Measurements from ENCODE around the gene KRT39. TPM values are rescaled to one million over a fixed set of nuclear protein-coding genes. Genes with fewer than 3 reads are reported as not detected.

KRT39 gene
- total and polyA plus RNA-seq, 2 donors (not counting 3 experiments of a cell fraction or from before 2014, with no cell fraction given), result not detected

DNA sequence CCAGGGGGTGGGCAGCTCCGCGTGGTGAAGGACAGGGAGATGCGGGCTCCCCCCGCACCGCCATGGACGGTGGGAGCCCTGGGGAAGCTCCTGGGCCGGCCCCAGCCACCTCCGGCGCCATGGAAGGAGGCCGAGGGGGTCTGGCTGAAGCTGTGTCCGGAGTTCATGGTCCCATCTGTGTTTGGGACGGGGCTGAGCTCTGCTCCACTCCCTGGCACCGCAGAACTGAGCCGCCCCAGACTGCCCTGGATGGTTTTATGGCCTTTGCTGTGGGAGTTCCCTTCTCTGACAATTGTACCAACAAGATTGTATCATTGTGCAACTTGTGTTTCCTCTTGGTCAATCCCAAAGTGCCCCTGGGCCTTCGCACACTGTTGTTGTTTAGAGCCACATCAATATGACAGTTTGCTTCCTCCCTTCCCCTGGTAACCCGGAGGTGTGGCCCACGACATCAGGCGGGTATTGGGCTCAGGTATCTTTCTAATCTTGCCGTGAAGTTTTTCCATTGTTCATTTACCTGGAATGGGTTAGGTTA lies 30.2 kb downstream of the KRT39 start:
- Histone ChIP-seq H3K9ac (replicated peaks; ENCODE audit: extremely low read depth, insufficient read depth, low read length) (no peak overlapping the region), H3K9me1 (replicated peaks; ENCODE audit: control insufficient read depth, extremely low read depth, insufficient read depth, low read length) (no peaks in the 10 kb centered on the region), H3K27me3 (ENCODE audit: control insufficient read depth in 2 of 2, insufficient read depth in 2 of 2, low read length in 2 of 2) (peaks cover 10% of the 10 kb centered on the region in 2 experiments), H2AFZ (ENCODE audit: low read depth, low read length) (no peak overlapping the region), H3K9me3 (replicated peaks; ENCODE audit: control insufficient read depth, insufficient read depth, low read length) (no peaks in the 10 kb centered on the region), H3K4me1 (ENCODE audit: control insufficient read depth, extremely low read depth, insufficient read depth, low read length) (no peaks in the 10 kb centered on the region), H3K4me3 (replicated peaks in 1 of 3; ENCODE audit: insufficient read depth in 1 of 3, low read depth in 1 of 3, low read length in 3 of 3) (no peak overlapping the region), H3K36me3 (ENCODE audit: control insufficient read depth in 2 of 2, extremely low read depth in 1 of 2, insufficient read depth in 2 of 2, low read length in 2 of 2) (no peaks in the 10 kb centered on the region), H4K20me1 (replicated peaks; ENCODE audit: control insufficient read depth, extremely low read depth, insufficient read depth, low read length) (no peaks in the 10 kb centered on the region), H3K4me2 (ENCODE audit: insufficient read depth, low read length) (no peak overlapping the region), H3K79me2 (ENCODE audit: control insufficient read depth, insufficient read depth, low read length) (no peaks in the 10 kb centered on the region), H3K27ac (ENCODE audit: insufficient read depth, low read depth, low read length) (no peak overlapping the region)
- intact Hi-C loops (cut with micrococcal nuclease), result no loop called here
- BruUV-seq (replicated peaks), result no TSS peak
- POLR2A ChIA-PET, result no interaction called here
- TF ChIP-seq, protein P1, sequence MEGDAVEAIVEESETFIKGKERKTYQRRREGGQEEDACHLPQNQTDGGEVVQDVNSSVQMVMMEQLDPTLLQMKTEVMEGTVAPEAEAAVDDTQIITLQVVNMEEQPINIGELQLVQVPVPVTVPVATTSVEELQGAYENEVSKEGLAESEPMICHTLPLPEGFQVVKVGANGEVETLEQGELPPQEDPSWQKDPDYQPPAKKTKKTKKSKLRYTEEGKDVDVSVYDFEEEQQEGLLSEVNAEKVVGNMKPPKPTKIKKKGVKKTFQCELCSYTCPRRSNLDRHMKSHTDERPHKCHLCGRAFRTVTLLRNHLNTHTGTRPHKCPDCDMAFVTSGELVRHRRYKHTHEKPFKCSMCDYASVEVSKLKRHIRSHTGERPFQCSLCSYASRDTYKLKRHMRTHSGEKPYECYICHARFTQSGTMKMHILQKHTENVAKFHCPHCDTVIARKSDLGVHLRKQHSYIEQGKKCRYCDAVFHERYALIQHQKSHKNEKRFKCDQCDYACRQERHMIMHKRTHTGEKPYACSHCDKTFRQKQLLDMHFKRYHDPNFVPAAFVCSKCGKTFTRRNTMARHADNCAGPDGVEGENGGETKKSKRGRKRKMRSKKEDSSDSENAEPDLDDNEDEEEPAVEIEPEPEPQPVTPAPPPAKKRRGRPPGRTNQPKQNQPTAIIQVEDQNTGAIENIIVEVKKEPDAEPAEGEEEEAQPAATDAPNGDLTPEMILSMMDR (IDR thresholded peaks at IDR 0.05; ENCODE audit: extremely low read depth in 1 of 2, insufficient read depth in 1 of 2, low read depth in 1 of 2, low read length in 2 of 2), result no peak
- TF ChIP-seq, protein P2, sequence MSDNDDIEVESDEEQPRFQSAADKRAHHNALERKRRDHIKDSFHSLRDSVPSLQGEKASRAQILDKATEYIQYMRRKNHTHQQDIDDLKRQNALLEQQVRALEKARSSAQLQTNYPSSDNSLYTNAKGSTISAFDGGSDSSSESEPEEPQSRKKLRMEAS (IDR thresholded peaks at IDR 0.05; ENCODE audit: insufficient read depth, insufficient read length), result no peak
- TF ChIP-seq EZH2 (IDR thresholded peaks at IDR 0.05; ENCODE audit: borderline replicate concordance, low read depth, low read length, severe bottlenecking), result no peak
- no peak for TF ChIP-seq POLR2AphosphoS5 (IDR thresholded peaks at IDR 0.05; ENCODE audit: insufficient read depth, low read depth, low read length)
- TF ChIP-seq POLR2A (IDR thresholded peaks at IDR 0.05; ENCODE audit: low read depth, low read length), result no peak
- DNase-seq (ENCODE audit: low read depth, low spot score) (no peak), FAIRE-seq (no peak)
- CTCF ChIA-PET, result no interaction called here
- dilution Hi-C loops (cut with MboI; ENCODE audit: extremely low pct_ligation_motif_present, low sequenced_read_pairs), result no loop called here

DNA sequence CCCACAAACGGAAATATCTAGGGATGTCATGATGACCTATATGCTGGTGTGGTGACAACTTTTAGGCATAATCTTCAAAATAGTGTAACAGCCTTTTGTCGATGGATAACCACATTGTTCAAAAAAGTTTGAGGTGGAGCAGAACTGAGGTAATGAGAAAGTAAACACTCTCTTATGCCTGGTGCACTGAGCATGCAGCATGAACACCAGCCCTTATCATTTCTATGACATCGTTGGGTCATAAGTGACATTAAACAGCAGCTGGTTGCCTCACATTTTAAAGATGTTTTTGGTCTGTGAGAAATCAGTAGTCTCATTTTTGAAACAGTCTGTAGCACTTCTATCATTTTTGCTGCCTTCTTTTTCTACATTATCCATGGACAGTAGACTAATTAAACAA lies 31.1 kb downstream of the KRT39 start:
- CTCF ChIA-PET, result no interaction called here
- H4K20me1 ChIP-seq (replicated peaks; ENCODE audit: control insufficient read depth, extremely low read depth, insufficient read depth, low read length), result no peaks in the 10 kb centered on the region

More for the DNA sequence above, 31.1 kb downstream of the KRT39 start:
- Histone ChIP-seq H3K4me1 (ENCODE audit: control insufficient read depth, extremely low read depth, insufficient read depth, low read length) (no peaks in the 10 kb centered on the region), H3K36me3 (ENCODE audit: control insufficient read depth in 2 of 2, extremely low read depth in 1 of 2, insufficient read depth in 2 of 2, low read length in 2 of 2) (no peaks in the 10 kb centered on the region), H2AFZ (ENCODE audit: low read depth, low read length) (no peak overlapping the region), H3K9me3 (replicated peaks; ENCODE audit: control insufficient read depth, insufficient read depth, low read length) (no peaks in the 10 kb centered on the region), H3K27ac (ENCODE audit: insufficient read depth, low read depth, low read length) (no peak overlapping the region), H3K4me3 (replicated peaks in 1 of 3; ENCODE audit: insufficient read depth in 1 of 3, low read depth in 1 of 3, low read length in 3 of 3) (no peak overlapping the region), H3K4me2 (ENCODE audit: insufficient read depth, low read length) (no peak overlapping the region), H3K79me2 (ENCODE audit: control insufficient read depth, insufficient read depth, low read length) (no peaks in the 10 kb centered on the region), H3K9me1 (replicated peaks; ENCODE audit: control insufficient read depth, extremely low read depth, insufficient read depth, low read length) (no peaks in the 10 kb centered on the region), H3K27me3 (ENCODE audit: control insufficient read depth in 2 of 2, insufficient read depth in 2 of 2, low read length in 2 of 2) (peaks cover 10 to 13% of the 10 kb centered on the region in 2 experiments), H3K9ac (replicated peaks; ENCODE audit: extremely low read depth, insufficient read depth, low read length) (no peak overlapping the region)
- TF ChIP-seq GATA2 (IDR thresholded peaks at IDR 0.05; ENCODE audit: insufficient read depth, insufficient read length, low read depth, low read length), result no peak
- TF ChIP-seq POLR2A (IDR thresholded peaks at IDR 0.05; ENCODE audit: low read depth, low read length), result no peak
- TF ChIP-seq POLR2AphosphoS5 (IDR thresholded peaks at IDR 0.05; ENCODE audit: insufficient read depth, low read depth, low read length), result no peak
- TF ChIP-seq EZH2 (IDR thresholded peaks at IDR 0.05; ENCODE audit: borderline replicate concordance, low read depth, low read length, severe bottlenecking), result no peak
- TF ChIP-seq, protein P2 (IDR thresholded peaks at IDR 0.05; ENCODE audit: insufficient read depth, insufficient read length), result no peak
- TF ChIP-seq FOS (IDR thresholded peaks at IDR 0.05; ENCODE audit: borderline replicate concordance, insufficient read depth, low read length), result no peak
- TF ChIP-seq, protein P1 (IDR thresholded peaks at IDR 0.05; ENCODE audit: extremely low read depth in 1 of 2, insufficient read depth in 1 of 2, low read depth in 1 of 2, low read length in 2 of 2), result no peak
- TF ChIP-seq JUN (IDR thresholded peaks at IDR 0.05; ENCODE audit: borderline replicate concordance, insufficient read depth, insufficient read length, low read depth), result no peak
- BruUV-seq (replicated peaks), result no TSS peak
- POLR2A ChIA-PET, result no interaction called here
- dilution Hi-C loops (cut with MboI; ENCODE audit: extremely low pct_ligation_motif_present, low sequenced_read_pairs), result no loop called here
- intact Hi-C loops (cut with micrococcal nuclease), result no loop called here
- FAIRE-seq, result no peak
- no peak for DNase-seq (ENCODE audit: low read depth, low spot score)

All from endothelial cell of umbilical vein (primary cell).